Globus pallidus (tissue), 1 donor: ENCODE measurements around the gene TP53TG3D.
"Not testable (repeated sequence)": the region's sequence is repeated elsewhere in the genome, so short reads cannot be mapped to it uniquely, and the experiment has no call there.

Source experiments
- DNase-seq: peaks from one replicate; pipeline ENCODE4 v3.0.0-alpha.2; 2015; ENCODE audit warnings: low spot score

TP53TG3D gene, protein sequence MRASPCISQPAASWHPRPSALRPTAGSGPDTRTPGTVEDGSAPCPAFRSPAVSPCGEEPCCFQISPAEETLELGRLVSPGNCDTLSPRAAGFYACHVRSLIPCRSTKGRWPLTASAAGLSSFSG

GRCh38 chr16:32252986-32253385 lies at the start of gene TP53TG3D:
Gene TP53TG3D, plus strand, starts transcription at chr16:32253286. Its CDS starts 68 bp downstream, at chr16:32253354.
- DNase-seq: not testable (repeated sequence)

- not testable (repeated sequence) for DNase-seq
Observed at GRCh38 chr16:32253507-32253906, 421 bp downstream of the TP53TG3D start.

- not testable (repeated sequence) for DNase-seq
Observed at GRCh38 chr16:32261526-32261925, 8.4 kb downstream of the TP53TG3D start.

- not testable (repeated sequence) for DNase-seq
Observed at GRCh38 chr16:32263552-32263951, 10.5 kb downstream of the TP53TG3D start.

GRCh38 chr16:32281910-32282309 lies 28.8 kb downstream of the TP53TG3D start:
- not testable (repeated sequence) for DNase-seq

DNA sequence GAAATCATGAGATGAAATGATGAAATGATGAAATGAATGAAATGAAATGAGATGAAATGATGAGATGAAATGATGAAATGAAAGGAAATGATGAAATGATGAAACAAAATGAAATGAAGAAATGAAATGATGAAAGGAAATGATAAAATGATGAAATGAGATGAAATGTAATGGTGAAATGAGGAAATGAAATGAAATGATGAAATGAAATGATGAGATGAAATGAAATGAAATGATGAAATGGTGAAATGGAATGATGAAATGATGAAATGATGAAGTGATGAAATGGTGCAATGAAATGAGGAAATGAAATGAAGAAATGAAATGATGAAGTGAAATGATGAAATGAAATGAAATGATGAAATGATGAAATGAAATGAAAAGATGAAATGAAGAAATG lies 29.9 kb downstream of the TP53TG3D start:
- DNase-seq: not testable (repeated sequence)

- not testable (repeated sequence) for DNase-seq
Observed at GRCh38 chr16:32283917-32284495, 30.9 kb downstream of the TP53TG3D start.

DNA sequence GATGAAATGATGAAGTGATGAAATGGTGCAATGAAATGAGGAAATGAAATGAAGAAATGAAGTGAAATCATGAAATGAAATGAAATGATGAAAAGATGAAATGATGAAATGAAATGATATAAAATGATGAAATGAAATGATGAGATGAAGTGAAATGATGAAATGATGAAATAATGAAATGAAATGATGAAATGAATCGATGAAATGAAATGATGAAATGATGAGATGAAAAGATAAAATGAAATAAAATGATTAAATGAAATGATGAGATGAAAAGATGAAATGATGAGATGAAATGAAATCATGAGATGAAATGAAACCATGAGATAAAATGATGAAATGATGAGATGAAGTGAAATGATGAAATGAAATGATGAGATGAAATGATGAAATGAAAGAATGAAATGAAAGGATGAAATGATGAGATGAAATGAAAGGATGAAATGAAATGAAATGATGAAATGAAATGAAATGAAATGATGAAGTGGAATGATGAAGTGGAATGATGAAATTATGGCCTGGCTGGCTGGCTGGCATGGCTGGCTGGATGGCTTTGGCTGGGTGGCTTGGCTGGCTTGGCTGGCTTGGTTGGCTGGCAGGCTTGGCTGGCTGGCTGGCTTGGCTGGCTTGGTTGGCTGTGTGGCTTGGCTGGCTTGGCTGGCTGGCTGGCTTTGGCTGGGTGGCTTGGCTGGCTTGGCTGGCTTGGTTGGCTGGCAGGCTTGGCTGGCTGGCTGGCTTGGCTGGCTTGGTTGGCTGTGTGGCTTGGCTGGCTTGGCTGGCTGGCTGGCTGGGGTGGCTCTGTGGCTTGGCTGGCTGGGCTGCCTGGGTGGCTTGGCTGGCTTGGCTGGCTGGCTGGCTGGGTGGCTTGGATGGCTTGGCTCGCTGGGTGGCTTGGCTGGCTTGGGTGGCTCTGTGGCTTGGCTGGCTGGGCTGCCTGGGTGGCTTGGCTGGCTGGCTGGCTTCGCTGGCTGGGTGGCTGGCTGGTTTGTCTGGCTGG lies 32.0 kb downstream of the TP53TG3D start:
- DNase-seq: not testable (repeated sequence)

GRCh38 chr16:32286193-32286592 lies 33.1 kb downstream of the TP53TG3D start:
- DNase-seq: not testable (repeated sequence)

DNA sequence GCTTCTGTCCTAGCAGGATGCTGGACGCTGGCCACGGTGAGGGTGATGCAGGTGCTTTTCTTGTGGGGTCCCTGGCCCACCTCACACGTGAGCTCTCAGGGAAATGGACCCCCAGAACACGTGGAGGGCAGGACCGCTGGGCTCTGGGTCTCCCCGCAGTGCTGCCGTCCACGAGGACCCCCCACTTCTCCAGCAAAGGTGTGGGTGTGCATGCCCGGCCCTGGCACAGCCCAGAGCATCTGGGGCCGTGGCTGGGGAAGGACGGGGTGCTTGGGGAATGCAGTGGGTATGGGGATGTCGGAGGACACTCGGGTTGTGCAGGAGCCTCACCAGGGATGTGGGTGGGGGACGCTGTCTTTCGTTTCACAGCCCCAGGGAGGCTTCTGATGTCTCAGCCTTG lies 34.7 kb downstream of the TP53TG3D start:
- not testable (repeated sequence) for DNase-seq

DNA sequence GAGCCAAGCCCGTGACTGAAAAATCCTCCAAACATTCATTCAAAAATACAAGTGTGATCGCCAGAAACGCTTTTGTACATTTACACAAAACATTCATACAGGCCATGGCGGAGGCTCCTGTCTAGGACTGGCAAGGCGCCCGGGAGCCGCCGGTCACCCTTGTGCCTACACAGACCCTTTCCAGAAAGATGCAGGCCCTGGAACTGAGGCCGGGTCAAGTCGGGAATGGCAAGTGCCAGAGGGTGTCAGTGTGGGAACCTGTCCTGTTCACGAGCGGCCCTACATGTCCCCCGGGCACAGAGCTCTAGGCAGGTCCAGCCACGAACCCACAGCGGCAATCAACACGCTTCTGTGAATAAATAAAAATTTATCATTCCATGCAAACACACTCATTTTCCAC lies 36.1 kb downstream of the TP53TG3D start:
- not testable (repeated sequence) for DNase-seq

- DNase-seq: not testable (repeated sequence)
Observed at GRCh38 chr16:32302776-32303175, 49.7 kb downstream of the TP53TG3D start.
